ENCODE results near the gene GRXCR1. TPM values are rescaled to one million over a fixed set of nuclear protein-coding genes. Genes with fewer than 3 reads are reported as not detected.

Gene GRXCR1
- total RNA-seq, 1 experiment from 2014 or later = not detected

DNA sequence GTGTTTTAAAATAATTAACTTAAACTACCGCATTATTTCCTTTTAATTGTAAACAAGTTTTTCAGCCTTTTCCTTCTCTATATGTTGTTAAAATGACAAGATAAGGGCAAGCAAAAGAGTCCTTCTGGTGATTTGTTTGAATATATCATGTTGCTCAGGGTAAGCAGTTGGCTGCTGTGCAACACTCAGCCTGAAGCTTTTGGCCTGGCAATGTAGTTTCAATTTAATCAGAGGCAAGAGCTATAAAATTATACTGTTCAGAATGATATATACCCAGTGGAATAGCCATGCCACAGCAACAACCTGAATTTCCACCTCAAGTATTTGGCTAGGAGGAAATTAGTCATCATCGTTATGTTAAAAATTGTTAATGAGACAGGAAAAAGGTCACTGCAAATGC is 53.4 kb downstream of the GRXCR1 start:
- Histone ChIP-seq H3K9ac (ENCODE audit: extremely low read depth, insufficient read length, low read length) (no peak overlapping the region), H3T11ph (ENCODE audit: low read length) (no peak overlapping the region), H2AFZ (ENCODE audit: low read length) (no peak overlapping the region), H3K79me1 (ENCODE audit: insufficient read depth, low read depth, low read length, poor library complexity, severe bottlenecking) (no peaks in the 10 kb centered on the region), H2BK15ac (ENCODE audit: low read depth, low read length) (no peak overlapping the region), H2AK5ac (ENCODE audit: insufficient read length, low read length) (no peak overlapping the region), H2BK20ac (ENCODE audit: low read depth, low read length, poor library complexity, severe bottlenecking) (no peak overlapping the region), H3K27ac (ENCODE audit: insufficient read length, low read depth, low read length) (no peak overlapping the region), H4K91ac (ENCODE audit: insufficient read length, low read depth, low read length) (no peak overlapping the region), H4K8ac (replicated peaks; ENCODE audit: insufficient read length, low read depth, low read length) (no peak overlapping the region), H3K18ac (ENCODE audit: insufficient read length, low read depth, low read length) (no peak overlapping the region), H3K4ac (ENCODE audit: low read depth, low read length) (no peak overlapping the region), H3K14ac (ENCODE audit: insufficient read depth, low read length) (no peak overlapping the region), H3K27me3 (ENCODE audit: insufficient read depth, low read length) (no peaks in the 10 kb centered on the region), H3K79me2 (ENCODE audit: insufficient read depth, low read length) (no peaks in the 10 kb centered on the region), H3K9me3 (ENCODE audit: control insufficient read depth, low read depth, low read length) (no peaks in the 10 kb centered on the region), H4K5ac (ENCODE audit: insufficient read length, low read depth, low read length) (no peak overlapping the region), H2BK12ac (ENCODE audit: insufficient read length, low read depth, low read length) (no peak overlapping the region), H2BK5ac (ENCODE audit: insufficient read length, low read length) (no peak overlapping the region), H3K56ac (ENCODE audit: insufficient read length, low read depth, low read length) (no peak overlapping the region), H3K4me1 (ENCODE audit: insufficient read depth, low read length) (peaks cover 3% of the 10 kb centered on the region; the same call in 1 of the 2 replicates), H2BK120ac (ENCODE audit: low read depth, low read length, poor library complexity, severe bottlenecking) (no peak overlapping the region), H3K23ac (ENCODE audit: insufficient read length, low read depth, low read length) (no peak overlapping the region), H3K23me2 (ENCODE audit: insufficient read length, low read depth, low read length, poor library complexity, severe bottlenecking) (no peaks in the 10 kb centered on the region), H4K20me1 (ENCODE audit: control insufficient read depth, insufficient read depth, insufficient read length) (no peaks in the 10 kb centered on the region), H3K4me2 (ENCODE audit: insufficient read depth, insufficient read length, low read length) (no peak overlapping the region)
- 100% methylated on average over 1 of the region's 2 CpGs for WGBS (ENCODE audit: extremely low coverage, insufficient read length, low lambda C conversion rate)
- H3K4me1 Mint-ChIP-seq = peaks cover 0 to 2% of the 10 kb centered on the region in 2 experiments; a peak in 2 of 4 replicates
- H3K27me3 Mint-ChIP-seq (ENCODE audit: low read depth) = no peaks in the 10 kb centered on the region
- no peak for TF ChIP-seq CTCF (conservative IDR thresholded peaks at IDR 0.05)
- no peak for DNase-seq
- no peaks in the 10 kb centered on the region for H3K9me3 Mint-ChIP-seq
- no peaks in the 10 kb centered on the region for H3K36me3 Mint-ChIP-seq (ENCODE audit: insufficient read depth in 1 of 3, low read depth in 3 of 3)
- no peak overlapping the region for H3K4me3 Mint-ChIP-seq
- H3K27ac Mint-ChIP-seq = no peak overlapping the region; a peak in 1 of 7 replicates

Data from H9 (cell line).